C4-2B (cell line): ENCODE results near the gene VAV3.

Experiments used
- H3K27ac ChIP-seq: fragments of 450-650 bp; 2 replicates; pipeline ENCODE4 v1.5.1; 2017
- ZFX ChIP-seq: fragments of 450-650 bp; IDR thresholded peaks from 2 replicates; pipeline ENCODE4 v1.6.1; 2017
- TF ChIP-seq, protein P1 (sequence below): fragments of 450-650 bp; conservative IDR thresholded peaks from 2 replicates; pipeline ENCODE4 v1.5.1; 2017; ENCODE audit warnings: mild to moderate bottlenecking

The VAV3 gene

DNA sequence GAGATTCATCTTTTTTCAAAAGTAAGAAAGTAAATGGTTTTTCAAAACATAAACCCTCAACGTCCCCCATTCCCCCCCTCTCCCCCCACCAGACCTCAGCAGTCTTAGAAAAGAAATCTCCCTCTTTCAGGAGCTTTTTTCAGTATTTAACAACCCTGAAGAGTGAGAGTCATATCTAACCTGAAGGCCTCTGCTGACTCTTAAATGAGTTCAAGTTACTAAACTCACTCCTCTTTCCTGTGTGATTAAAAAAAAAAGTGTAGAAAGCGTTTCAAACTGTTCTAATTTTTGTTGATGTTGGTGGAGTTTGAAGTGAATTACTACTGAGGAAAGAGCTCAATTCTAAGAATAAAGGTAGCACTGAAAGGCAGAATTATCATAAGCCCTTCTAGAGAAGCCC is 93.7 kb downstream of the VAV3 start:
- no peak for TF ChIP-seq ZFX
- TF ChIP-seq, protein P1, sequence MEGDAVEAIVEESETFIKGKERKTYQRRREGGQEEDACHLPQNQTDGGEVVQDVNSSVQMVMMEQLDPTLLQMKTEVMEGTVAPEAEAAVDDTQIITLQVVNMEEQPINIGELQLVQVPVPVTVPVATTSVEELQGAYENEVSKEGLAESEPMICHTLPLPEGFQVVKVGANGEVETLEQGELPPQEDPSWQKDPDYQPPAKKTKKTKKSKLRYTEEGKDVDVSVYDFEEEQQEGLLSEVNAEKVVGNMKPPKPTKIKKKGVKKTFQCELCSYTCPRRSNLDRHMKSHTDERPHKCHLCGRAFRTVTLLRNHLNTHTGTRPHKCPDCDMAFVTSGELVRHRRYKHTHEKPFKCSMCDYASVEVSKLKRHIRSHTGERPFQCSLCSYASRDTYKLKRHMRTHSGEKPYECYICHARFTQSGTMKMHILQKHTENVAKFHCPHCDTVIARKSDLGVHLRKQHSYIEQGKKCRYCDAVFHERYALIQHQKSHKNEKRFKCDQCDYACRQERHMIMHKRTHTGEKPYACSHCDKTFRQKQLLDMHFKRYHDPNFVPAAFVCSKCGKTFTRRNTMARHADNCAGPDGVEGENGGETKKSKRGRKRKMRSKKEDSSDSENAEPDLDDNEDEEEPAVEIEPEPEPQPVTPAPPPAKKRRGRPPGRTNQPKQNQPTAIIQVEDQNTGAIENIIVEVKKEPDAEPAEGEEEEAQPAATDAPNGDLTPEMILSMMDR, result no peak
- no peak overlapping the region for H3K27ac ChIP-seq

DNA sequence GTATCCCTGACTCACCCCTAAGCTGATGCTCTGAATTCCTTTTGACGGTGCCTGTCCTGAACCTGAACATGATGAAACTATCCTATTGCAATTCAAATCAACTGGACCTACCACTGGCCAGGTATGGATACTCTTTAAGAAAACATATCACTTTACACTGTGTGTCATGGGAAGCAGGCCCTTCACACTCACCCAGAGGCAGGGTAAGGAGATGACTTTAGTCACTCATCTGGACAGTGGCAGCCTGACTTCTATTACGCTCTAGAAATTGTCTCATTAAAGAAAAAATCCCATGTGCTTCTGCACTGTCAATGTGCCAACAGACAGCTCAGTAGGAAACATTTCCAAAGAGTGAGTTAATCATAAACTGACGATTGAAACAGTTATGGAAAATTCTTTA is 94.3 kb downstream of the VAV3 start:
- H3K27ac ChIP-seq, result no peak overlapping the region
- TF ChIP-seq, protein P1, result no peak
- TF ChIP-seq ZFX, result no peak

DNA sequence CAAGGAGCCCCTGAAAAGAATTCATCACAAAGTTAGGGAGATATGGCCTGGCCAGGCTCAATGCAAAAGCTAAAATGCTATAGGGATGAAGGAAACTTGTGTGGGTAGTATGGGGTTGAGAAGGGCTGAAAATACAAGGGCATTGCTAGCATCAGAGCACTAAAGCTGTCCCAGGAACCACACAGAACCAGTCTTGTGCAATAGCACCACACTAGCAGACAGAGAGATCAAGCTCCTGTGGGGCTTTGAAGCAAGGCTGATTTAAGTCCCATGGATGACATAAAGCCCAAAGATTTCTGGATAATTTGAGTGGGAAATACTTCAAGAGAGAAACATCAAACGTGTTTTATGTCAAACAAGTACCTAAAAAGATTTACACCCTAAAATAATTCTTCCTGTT is 97.1 kb downstream of the VAV3 start:
- H3K27ac ChIP-seq, result no peak overlapping the region
- no peak for TF ChIP-seq ZFX
- TF ChIP-seq, protein P1, result no peak

DNA sequence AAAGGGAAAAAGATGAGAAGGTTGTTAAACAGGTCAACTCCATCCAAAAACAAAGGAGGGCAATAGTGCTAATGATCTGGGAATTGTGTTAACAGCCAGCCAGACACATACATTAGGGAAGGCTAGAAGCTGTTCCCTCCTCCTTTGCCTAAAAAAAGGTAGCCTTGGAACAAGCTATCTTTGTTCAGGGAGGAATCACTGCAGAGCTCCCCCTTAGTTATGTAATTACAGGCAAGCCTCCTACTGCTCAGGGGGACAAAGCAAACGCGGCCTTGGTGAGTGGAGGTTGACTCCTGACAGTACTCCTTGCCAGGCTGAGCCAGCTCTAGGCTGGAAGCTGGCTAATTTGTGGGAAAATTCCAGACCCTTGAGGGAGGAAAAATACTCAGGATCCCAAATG is 97.6 kb downstream of the VAV3 start:
- no peak overlapping the region for H3K27ac ChIP-seq
- TF ChIP-seq ZFX, result no peak
- TF ChIP-seq, protein P1, result no peak

DNA sequence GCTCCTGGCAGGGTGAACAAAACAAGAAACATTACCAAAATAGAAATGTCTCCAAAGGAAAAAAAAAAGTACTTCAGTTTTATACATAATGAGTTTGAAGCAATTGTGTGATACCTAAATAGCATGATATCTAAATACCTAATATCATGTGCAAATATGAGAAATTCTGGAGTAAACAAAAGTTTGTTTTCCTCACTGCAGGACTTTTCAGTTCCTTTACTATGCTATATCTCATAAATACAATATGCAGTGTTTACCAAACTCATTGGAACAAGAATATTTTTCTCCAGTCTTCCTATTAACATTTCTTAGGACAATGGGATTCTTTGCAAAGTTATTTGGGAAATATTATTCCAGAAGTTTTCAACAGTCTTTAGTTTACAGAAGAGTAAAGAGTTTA is 98.1 kb downstream of the VAV3 start:
- no peak overlapping the region for H3K27ac ChIP-seq

DNA sequence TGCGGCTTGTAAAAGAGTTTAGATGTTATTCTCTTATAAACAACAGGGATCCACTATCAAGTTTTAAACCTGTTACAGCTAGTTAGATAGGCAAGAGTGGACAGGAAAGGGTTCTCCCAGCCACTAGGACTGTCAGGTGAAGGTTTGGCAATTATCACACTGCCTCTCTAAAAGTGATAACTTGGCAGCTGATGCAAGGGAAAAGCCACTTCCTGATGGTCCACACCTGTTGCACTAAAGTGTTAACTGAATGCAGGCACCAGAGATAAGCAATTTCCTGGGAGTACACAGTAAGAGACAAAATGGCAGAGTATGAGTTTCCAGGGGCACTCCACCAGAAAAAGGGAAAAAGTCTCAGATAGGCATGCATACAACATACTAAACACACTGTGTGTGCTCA is 99.4 kb downstream of the VAV3 start:
- no peak overlapping the region for H3K27ac ChIP-seq
- TF ChIP-seq, protein P1, result no peak
- no peak for TF ChIP-seq ZFX

More for the DNA sequence above, 98.1 kb downstream of the VAV3 start:
- TF ChIP-seq, protein P1, result no peak
- no peak for TF ChIP-seq ZFX

DNA sequence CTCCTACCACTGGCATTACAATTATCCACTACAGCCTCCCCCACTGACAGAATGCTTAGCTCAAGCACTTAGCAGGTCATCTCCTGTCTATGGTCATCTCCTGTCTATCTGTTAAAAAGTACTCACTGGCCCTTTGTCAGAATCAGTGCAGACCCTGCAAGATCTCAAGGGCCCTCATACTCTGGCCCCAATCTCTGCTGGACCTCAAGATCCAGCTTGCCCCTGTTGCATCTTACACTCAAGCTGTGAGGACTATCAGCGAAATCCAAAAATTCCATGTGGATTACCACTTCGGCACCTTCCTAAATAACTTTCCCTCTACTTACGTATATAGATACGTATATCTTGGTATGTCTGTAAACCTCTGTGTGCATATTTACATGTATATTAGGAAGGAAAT is 101.6 kb downstream of the VAV3 start:
- H3K27ac ChIP-seq, result no peak overlapping the region
- no peak for TF ChIP-seq ZFX
- TF ChIP-seq, protein P1, result no peak
